K562 (cell line): Measurements from ENCODE around the gene WWC2. TPM values are rescaled to one million over a fixed set of nuclear protein-coding genes. Genes with fewer than 3 reads are reported as not detected.

ENCODE experiments used
- ARID3B ChIP-seq: fragments of 250-450 bp; sonication (Bioruptor Pico); IDR thresholded peaks from 2 replicates; pipeline ENCODE4 v1.4.0; 2020; ENCODE audit warnings: borderline replicate concordance
- ASH1L ChIP-seq: fragments of 450-650 bp; IDR thresholded peaks from 2 replicates; pipeline ENCODE4 v1.6.1; 2018; ENCODE audit warnings: borderline replicate concordance, mild to moderate bottlenecking, low read depth; ENCODE audit not compliant: partially characterized antibody
- BCL6 ChIP-seq: fragments of 250-450 bp; sonication (Bioruptor Pico); IDR thresholded peaks from 2 replicates; pipeline ENCODE4 v1.4.0; 2020
- CTBP1 ChIP-seq: fragments of 450-650 bp; IDR thresholded peaks from 2 replicates; pipeline ENCODE4 v1.6.1; 2016; ENCODE audit warnings: borderline replicate concordance
- EHMT2 ChIP-seq: fragments of 450-650 bp; IDR thresholded peaks from 2 replicates; pipeline ENCODE4 v1.6.1; 2018; ENCODE audit warnings: antibody characterized with exemption
- KLF6 ChIP-seq: fragments of 250-450 bp; sonication (Bioruptor Pico); IDR thresholded peaks from 2 replicates; pipeline ENCODE4 v1.4.0; 2020; ENCODE audit warnings: mild to moderate bottlenecking, moderate library complexity, borderline replicate concordance
- MEF2D ChIP-seq: conservative IDR thresholded peaks from 2 replicates; pipeline ENCODE4 v1.6.1; 2016; ENCODE audit warnings: low read depth, missing genetic modification characterization, missing compliant biosample characterization
- NUFIP1 ChIP-seq: fragments of 450-650 bp; IDR thresholded peaks from 2 replicates; pipeline ENCODE4 v1.6.1; 2018; ENCODE audit not compliant: partially characterized antibody
- POLR2AphosphoS2 ChIP-seq: IDR thresholded peaks from 2 replicates; pipeline ENCODE4 v1.6.1; 2012; ENCODE audit warnings: low read length, improper control_type of control experiment
- POLR2H ChIP-seq: IDR thresholded peaks from 2 replicates; pipeline ENCODE4 v1.6.1; 2016; ENCODE audit warnings: missing genetic modification characterization, low read depth, mild to moderate bottlenecking, control low read depth, missing compliant biosample characterization, moderate library complexity
- TEAD2 ChIP-seq: fragments of 450-650 bp; IDR thresholded peaks from 2 replicates; pipeline ENCODE4 v1.6.1; 2016; ENCODE audit warnings: missing genetic modification characterization, control low read depth, missing compliant biosample characterization
- ZBTB5 ChIP-seq: fragments of 450-650 bp; IDR thresholded peaks from 2 replicates; pipeline ENCODE4 v1.6.1; 2017; ENCODE audit warnings: antibody characterized with exemption
- ZBTB9 ChIP-seq: fragments of 450-650 bp; formaldehyde crosslinking; IDR thresholded peaks from 2 replicates; pipeline ENCODE4 v1.4.0; 2020; ENCODE audit warnings: mild to moderate bottlenecking, moderate library complexity
- ZNF184 ChIP-seq: sonication (generic); formaldehyde crosslinking; IDR thresholded peaks from 2 replicates; pipeline ENCODE4 v1.5.0; 2020; ENCODE audit warnings: missing genetic modification reagents
- ZSCAN32 ChIP-seq: fragments of 450-650 bp; formaldehyde crosslinking; IDR thresholded peaks from 2 replicates; pipeline ENCODE4 v1.4.0; 2020; ENCODE audit warnings: mild to moderate bottlenecking, moderate library complexity
- polyA plus RNA-seq, 8 experiments: library from polyadenylated mRNA; depleted of rRNA in 4 of 8; stranded (reverse) in 5 of 8; unstranded in 3 of 8; fragments of >200 nt; fragmentation: Nextera tagmentation in 2 of 8; fragmentation: Illumina TruSeq in 1 of 8; extraction: Ambion mirVana in 2 of 8; extraction: Trizol in 1 of 8; gene quantifications; 2 replicates each; pipeline versions ENCODE4 v1.2.1 to v1.2.3, GENCODE V29; 2011 to 2014; ENCODE audit warnings: inconsistent platforms in 1 of 8, missing spikeins in 1 of 8
- total RNA-seq, 7 experiments: library from RNA; depleted of rRNA in 6 of 7; stranded (reverse); fragments of >200 nt in 6 of 7; fragmentation: Illumina TruSeq in 2 of 7; extraction: Trizol in 2 of 7; gene quantifications; 2 replicates each; pipeline versions ENCODE4 v1.2.1 to v1.2.3, GENCODE V29; 2011 to 2021; ENCODE audit warnings: low replicate concordance in 1 of 7
- TF ChIP-seq, protein P1 (sequence below): fragments of 450-650 bp; formaldehyde crosslinking; IDR thresholded peaks from 2 replicates; pipeline ENCODE4 v1.4.0; 2020; ENCODE audit warnings: mild to moderate bottlenecking, mixed read lengths
- TF ChIP-seq, protein P2 (sequence below): conservative IDR thresholded peaks from 2 replicates; pipeline ENCODE4 v1.6.1; 2011; ENCODE audit warnings: low read depth, mild to moderate bottlenecking, low read length; ENCODE audit not compliant: control insufficient read depth

WWC2 gene
- total and polyA plus RNA-seq, 9 of the 15 experiments (the other 6 are each of a cell fraction or from before 2014, with no cell fraction given), result 3.7 to 39.4 (median 19.6) TPM

DNA sequence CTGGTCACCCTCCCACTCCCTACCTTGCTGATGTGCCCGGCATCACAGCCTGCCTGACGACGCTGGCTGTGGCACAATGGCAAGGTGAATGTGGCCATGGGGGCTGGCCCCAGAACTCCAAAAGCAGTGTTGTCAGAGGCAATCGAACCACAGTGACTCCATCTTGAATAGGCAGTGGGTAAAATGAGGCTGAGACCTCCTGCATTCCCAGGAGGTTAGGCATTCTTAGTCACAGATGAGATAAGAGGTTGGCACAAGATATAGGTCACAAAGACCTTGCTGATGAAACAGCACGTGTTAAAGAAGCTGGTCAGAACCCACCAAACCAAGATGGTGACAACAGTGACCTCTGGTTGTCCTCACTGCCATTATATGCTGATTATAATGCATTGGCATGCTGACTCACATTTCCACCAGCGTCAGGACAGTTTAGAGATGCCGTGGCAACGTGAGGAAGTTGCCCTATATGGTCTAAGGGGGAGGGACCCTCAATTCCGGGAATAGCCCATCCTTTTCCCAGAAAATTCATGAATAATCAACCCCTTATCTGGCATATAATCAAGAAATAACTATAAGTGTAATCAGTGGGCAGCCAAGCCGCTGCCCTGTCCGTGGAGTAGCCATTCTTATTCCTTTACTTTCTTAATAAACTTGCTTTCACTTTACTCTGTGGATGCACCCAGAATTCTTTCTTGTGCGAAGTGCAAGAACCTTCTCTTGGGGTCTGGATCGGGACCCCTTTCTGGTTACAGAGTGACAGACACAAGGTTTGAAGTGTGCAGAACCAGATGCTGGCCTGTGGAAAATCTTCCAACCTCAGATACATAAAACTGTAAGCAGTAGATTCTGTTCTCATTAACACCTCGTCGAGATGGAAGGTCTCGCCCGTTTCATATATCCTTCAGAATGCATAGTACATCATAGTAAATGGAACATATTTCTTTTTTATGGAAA is 249.9 kb downstream of the WWC2 start (continued):
- TF ChIP-seq, protein P1, sequence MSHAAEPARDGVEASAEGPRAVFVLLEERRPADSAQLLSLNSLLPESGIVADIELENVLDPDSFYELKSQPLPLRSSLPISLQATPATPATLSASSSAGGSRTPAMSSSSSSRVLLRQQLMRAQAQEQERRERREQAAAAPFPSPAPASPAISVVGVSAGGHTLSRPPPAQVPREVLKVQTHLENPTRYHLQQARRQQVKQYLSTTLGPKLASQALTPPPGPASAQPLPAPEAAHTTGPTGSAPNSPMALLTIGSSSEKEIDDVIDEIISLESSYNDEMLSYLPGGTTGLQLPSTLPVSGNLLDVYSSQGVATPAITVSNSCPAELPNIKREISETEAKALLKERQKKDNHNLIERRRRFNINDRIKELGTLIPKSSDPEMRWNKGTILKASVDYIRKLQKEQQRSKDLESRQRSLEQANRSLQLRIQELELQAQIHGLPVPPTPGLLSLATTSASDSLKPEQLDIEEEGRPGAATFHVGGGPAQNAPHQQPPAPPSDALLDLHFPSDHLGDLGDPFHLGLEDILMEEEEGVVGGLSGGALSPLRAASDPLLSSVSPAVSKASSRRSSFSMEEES, result peak; percentile 75
- peak; percentile 53; the same call in 1 of the 2 replicates for TF ChIP-seq CTBP1
- TF ChIP-seq POLR2AphosphoS2, result no peak
- peak; percentile 100 for TF ChIP-seq ZBTB9 (CRISPR knock-in tag)
- TF ChIP-seq KLF6 (CRISPR knock-in tag), result peak; percentile 99
- TF ChIP-seq TEAD2 (tag), result peak; percentile 99
- TF ChIP-seq ASH1L, result no peak
- TF ChIP-seq MEF2D (tag), result peak; percentile 100
- TF ChIP-seq NUFIP1, result peak; percentile 98
- TF ChIP-seq EHMT2, result no peak
- TF ChIP-seq ARID3B (CRISPR knock-in tag), result peak; percentile 99
- peak; percentile 99 for TF ChIP-seq BCL6 (CRISPR knock-in tag)
- TF ChIP-seq ZBTB5, result no peak
- peak; percentile 96 for TF ChIP-seq ZSCAN32 (CRISPR knock-in tag)
- peak; percentile 92 for TF ChIP-seq POLR2H
- no peak for TF ChIP-seq ZNF184 (CRISPR knock-in tag)
- TF ChIP-seq, protein P2, sequence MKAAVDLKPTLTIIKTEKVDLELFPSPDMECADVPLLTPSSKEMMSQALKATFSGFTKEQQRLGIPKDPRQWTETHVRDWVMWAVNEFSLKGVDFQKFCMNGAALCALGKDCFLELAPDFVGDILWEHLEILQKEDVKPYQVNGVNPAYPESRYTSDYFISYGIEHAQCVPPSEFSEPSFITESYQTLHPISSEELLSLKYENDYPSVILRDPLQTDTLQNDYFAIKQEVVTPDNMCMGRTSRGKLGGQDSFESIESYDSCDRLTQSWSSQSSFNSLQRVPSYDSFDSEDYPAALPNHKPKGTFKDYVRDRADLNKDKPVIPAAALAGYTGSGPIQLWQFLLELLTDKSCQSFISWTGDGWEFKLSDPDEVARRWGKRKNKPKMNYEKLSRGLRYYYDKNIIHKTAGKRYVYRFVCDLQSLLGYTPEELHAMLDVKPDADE, result no peak
